ENCODE data around the gene EPS8.

The EPS8 gene

GRCh38 chr12:15596174-15596573 is 193.0 kb downstream of the EPS8 start:
- Histone ChIP-seq H3K27ac (no peak overlapping the region), H3K4me3 (no peak overlapping the region), H3K9me3 (ENCODE audit: low read depth, low read length) (no peaks in the 10 kb centered on the region), H3K9ac (ENCODE audit: insufficient read length) (no peak overlapping the region), H3K36me3 (ENCODE audit: insufficient read depth, low read length) (no peaks in the 10 kb centered on the region)
- TF ChIP-seq FOXP2 (optimal IDR thresholded peaks at IDR 0.05; ENCODE audit: control extremely low read depth, extremely low read length, insufficient read depth) (no peak), POLR2AphosphoS5 (IDR thresholded peaks at IDR 0.05; ENCODE audit: borderline replicate concordance, low read depth, low read length) (no peak), EZH2 (IDR thresholded peaks at IDR 0.05) (no peak)
- DNase-seq (ENCODE audit: low read depth, low spot score): no peak

- H3K27ac ChIP-seq: no peak overlapping the region
- no peak overlapping the region for H3K9ac ChIP-seq (ENCODE audit: insufficient read length)
- H3K4me3 ChIP-seq: no peak overlapping the region
- no peaks in the 10 kb centered on the region for H3K36me3 ChIP-seq (ENCODE audit: insufficient read depth, low read length)
- TF ChIP-seq FOXP2 (optimal IDR thresholded peaks at IDR 0.05; ENCODE audit: control extremely low read depth, extremely low read length, insufficient read depth) (no peak), EZH2 (IDR thresholded peaks at IDR 0.05) (no peak), POLR2AphosphoS5 (IDR thresholded peaks at IDR 0.05; ENCODE audit: borderline replicate concordance, low read depth, low read length) (no peak)
- no peak for DNase-seq (ENCODE audit: low read depth, low spot score)
- no peaks in the 10 kb centered on the region for H3K9me3 ChIP-seq (ENCODE audit: low read depth, low read length)
These were observed 196.3 kb downstream of the EPS8 start for GRCh38 chr12:15592934-15593333.

GRCh38 chr12:15591811-15592210 is 197.4 kb downstream of the EPS8 start:
- no peak overlapping the region for H3K27ac ChIP-seq
- no peak for TF ChIP-seq FOXP2 (optimal IDR thresholded peaks at IDR 0.05; ENCODE audit: control extremely low read depth, extremely low read length, insufficient read depth)
- TF ChIP-seq POLR2AphosphoS5 (IDR thresholded peaks at IDR 0.05; ENCODE audit: borderline replicate concordance, low read depth, low read length): no peak
- TF ChIP-seq EZH2 (IDR thresholded peaks at IDR 0.05): no peak
- DNase-seq (ENCODE audit: low read depth, low spot score): no peak
- H3K9me3 ChIP-seq (ENCODE audit: low read depth, low read length): no peaks in the 10 kb centered on the region
- H3K9ac ChIP-seq (ENCODE audit: insufficient read length): no peak overlapping the region
- H3K4me3 ChIP-seq: no peak overlapping the region
- no peaks in the 10 kb centered on the region for H3K36me3 ChIP-seq (ENCODE audit: insufficient read depth, low read length)

- no peak for TF ChIP-seq FOXP2 (optimal IDR thresholded peaks at IDR 0.05; ENCODE audit: control extremely low read depth, extremely low read length, insufficient read depth)
- no peak for TF ChIP-seq POLR2AphosphoS5 (IDR thresholded peaks at IDR 0.05; ENCODE audit: borderline replicate concordance, low read depth, low read length)
- TF ChIP-seq EZH2 (IDR thresholded peaks at IDR 0.05): no peak
- Histone ChIP-seq H3K9me3 (ENCODE audit: low read depth, low read length) (no peaks in the 10 kb centered on the region), H3K9ac (ENCODE audit: insufficient read length) (peak overlapping the region; percentile 43), H3K36me3 (ENCODE audit: insufficient read depth, low read length) (no peaks in the 10 kb centered on the region), H3K4me3 (peak overlapping the region; percentile 67), H3K27ac (no peak overlapping the region)
- DNase-seq (ENCODE audit: low read depth, low spot score): peak; percentile 22
These were observed 198.9 kb downstream of the EPS8 start for GRCh38 chr12:15590180-15590826.

DNA sequence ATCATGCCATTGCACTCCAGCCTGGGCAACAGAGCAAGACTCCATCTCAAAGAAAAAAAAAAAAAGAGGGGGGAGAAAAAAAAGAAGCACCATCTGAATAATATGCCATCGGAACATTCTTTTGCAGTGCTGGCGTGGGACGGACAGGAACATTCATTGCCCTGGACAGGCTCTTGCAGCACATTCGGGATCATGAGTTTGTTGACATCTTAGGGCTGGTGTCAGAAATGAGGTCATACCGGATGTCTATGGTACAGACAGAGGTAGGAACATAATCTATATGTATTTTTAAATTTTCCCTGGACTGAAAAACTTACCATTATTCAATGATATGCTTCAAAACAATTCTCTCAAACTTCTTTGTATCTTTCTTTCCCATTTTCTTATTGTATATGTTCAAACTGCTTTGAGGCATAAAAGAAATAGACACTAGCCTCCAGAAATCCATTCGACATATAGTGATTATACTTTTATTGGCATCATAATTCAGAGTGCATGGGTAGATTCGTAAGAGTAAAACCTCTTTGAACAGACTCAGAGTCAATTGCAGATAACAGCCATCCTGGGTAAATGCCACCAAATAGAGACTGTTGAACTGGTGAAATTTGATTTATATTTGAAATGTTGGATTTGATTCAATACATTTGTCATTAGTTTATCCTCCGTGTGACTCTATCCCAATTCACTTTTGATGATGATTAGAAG is 199.7 kb downstream of the EPS8 start:
- Histone ChIP-seq H3K27ac (no peak overlapping the region), H3K9me3 (ENCODE audit: low read depth, low read length) (no peaks in the 10 kb centered on the region), H3K36me3 (ENCODE audit: insufficient read depth, low read length) (no peaks in the 10 kb centered on the region), H3K9ac (ENCODE audit: insufficient read length) (no peak overlapping the region), H3K4me3 (no peak overlapping the region)
- DNase-seq (ENCODE audit: low read depth, low spot score): no peak
- TF ChIP-seq POLR2AphosphoS5 (IDR thresholded peaks at IDR 0.05; ENCODE audit: borderline replicate concordance, low read depth, low read length): no peak
- TF ChIP-seq FOXP2 (optimal IDR thresholded peaks at IDR 0.05; ENCODE audit: control extremely low read depth, extremely low read length, insufficient read depth): no peak
- TF ChIP-seq EZH2 (IDR thresholded peaks at IDR 0.05): no peak

GRCh38 chr12:15584366-15585041 is 204.7 kb downstream of the EPS8 start:
- TF ChIP-seq POLR2AphosphoS5 (IDR thresholded peaks at IDR 0.05; ENCODE audit: borderline replicate concordance, low read depth, low read length) (no peak), FOXP2 (optimal IDR thresholded peaks at IDR 0.05; ENCODE audit: control extremely low read depth, extremely low read length, insufficient read depth) (no peak), EZH2 (IDR thresholded peaks at IDR 0.05) (no peak)
- no peak overlapping the region for H3K4me3 ChIP-seq
- DNase-seq (ENCODE audit: low read depth, low spot score): peak; percentile 51
- H3K27ac ChIP-seq: no peak overlapping the region
- no peaks in the 10 kb centered on the region for H3K36me3 ChIP-seq (ENCODE audit: insufficient read depth, low read length)
- no peaks in the 10 kb centered on the region for H3K9me3 ChIP-seq (ENCODE audit: low read depth, low read length)
- H3K9ac ChIP-seq (ENCODE audit: insufficient read length): no peak overlapping the region

- no peak overlapping the region for H3K4me3 ChIP-seq
- no peaks in the 10 kb centered on the region for H3K36me3 ChIP-seq (ENCODE audit: insufficient read depth, low read length)
- DNase-seq (ENCODE audit: low read depth, low spot score): no peak
- H3K27ac ChIP-seq: no peak overlapping the region
- H3K9me3 ChIP-seq (ENCODE audit: low read depth, low read length): no peaks in the 10 kb centered on the region
- TF ChIP-seq EZH2 (IDR thresholded peaks at IDR 0.05) (no peak), FOXP2 (optimal IDR thresholded peaks at IDR 0.05; ENCODE audit: control extremely low read depth, extremely low read length, insufficient read depth) (no peak), POLR2AphosphoS5 (IDR thresholded peaks at IDR 0.05; ENCODE audit: borderline replicate concordance, low read depth, low read length) (no peak)
- H3K9ac ChIP-seq (ENCODE audit: insufficient read length): no peak overlapping the region
These were observed 205.4 kb downstream of the EPS8 start for GRCh38 chr12:15583804-15584203.

- Histone ChIP-seq H3K4me3 (no peak overlapping the region), H3K9ac (ENCODE audit: insufficient read length) (no peak overlapping the region), H3K9me3 (ENCODE audit: low read depth, low read length) (no peaks in the 10 kb centered on the region), H3K36me3 (ENCODE audit: insufficient read depth, low read length) (no peaks in the 10 kb centered on the region), H3K27ac (no peak overlapping the region)
- DNase-seq (ENCODE audit: low read depth, low spot score): no peak
- TF ChIP-seq EZH2 (IDR thresholded peaks at IDR 0.05) (no peak), FOXP2 (optimal IDR thresholded peaks at IDR 0.05; ENCODE audit: control extremely low read depth, extremely low read length, insufficient read depth) (no peak), POLR2AphosphoS5 (IDR thresholded peaks at IDR 0.05; ENCODE audit: borderline replicate concordance, low read depth, low read length) (no peak)
These were observed 208.2 kb downstream of the EPS8 start for GRCh38 chr12:15581006-15581405.

All from SK-N-MC (cell line).